Activated CD8-positive, alpha-beta memory T cell treated with anti-CD3 and anti-CD28 coated beads, Interleukin-2, amount 50 U/mL, for 24 hours (primary cell): ENCODE results near the gene SMIM28.
A peak's percentile ranks its signal among the peaks of the same experiment; 100 is the strongest.

Experiments
- DNase-seq: peaks from one replicate; pipeline ENCODE4 v3.0.0-alpha.2; 2020; ENCODE audit errors: extremely low read depth

Gene SMIM28

GRCh38 chr6:138374230-138374629 is 3.5 kb upstream of the SMIM28 start:
- DNase-seq, result no peak

- DNase-seq, result no peak
These were observed 2.9 kb upstream of the SMIM28 start for GRCh38 chr6:138374815-138375214.

GRCh38 chr6:138377042-138377441 is 663 bp upstream of the SMIM28 start:
- DNase-seq, result no peak

GRCh38 chr6:138378463-138378862 is 758 bp downstream of the SMIM28 start:
- DNase-seq, result no peak

GRCh38 chr6:138382498-138383265 is 5.0 kb downstream of the SMIM28 start:
- DNase-seq, result no peak

- DNase-seq, result no peak
These were observed 6.1 kb downstream of the SMIM28 start for GRCh38 chr6:138383776-138384175.

GRCh38 chr6:138386897-138387296 is 9.2 kb downstream of the SMIM28 start:
- no peak for DNase-seq

GRCh38 chr6:138387577-138388368 is 10.1 kb downstream of the SMIM28 start:
- DNase-seq, result no peak

GRCh38 chr6:138389551-138389950 is 11.8 kb downstream of the SMIM28 start:
- no peak for DNase-seq

- no peak for DNase-seq
These were observed 16.4 kb downstream of the SMIM28 start for GRCh38 chr6:138393871-138394783.

GRCh38 chr6:138396709-138397108 is 19.0 kb downstream of the SMIM28 start:
- DNase-seq, result no peak

GRCh38 chr6:138397128-138398122 is 19.7 kb downstream of the SMIM28 start:
- DNase-seq, result no peak

- no peak for DNase-seq
These were observed 22.6 kb downstream of the SMIM28 start for GRCh38 chr6:138400326-138400725.

- DNase-seq, result no peak
These were observed 24.5 kb downstream of the SMIM28 start for GRCh38 chr6:138401960-138402837.

GRCh38 chr6:138402838-138403187 is 25.1 kb downstream of the SMIM28 start:
- no peak for DNase-seq

- no peak for DNase-seq
These were observed 25.7 kb downstream of the SMIM28 start for GRCh38 chr6:138403324-138403800.

- DNase-seq, result peak; percentile 74
These were observed 26.3 kb downstream of the SMIM28 start, which contains the start of gene HEBP2 for GRCh38 chr6:138403801-138404665. Gene HEBP2 (plus strand): TSS chr6:138404223. CDS start chr6:138404496, 273 bp downstream.

GRCh38 chr6:138404666-138405337 is 27.1 kb downstream of the SMIM28 start:
- DNase-seq, result no peak
